ENCODE data around the gene CPHXL.
A peak's percentile ranks its signal among the peaks of the same experiment; 100 is the strongest.

CPHXL gene

DNA sequence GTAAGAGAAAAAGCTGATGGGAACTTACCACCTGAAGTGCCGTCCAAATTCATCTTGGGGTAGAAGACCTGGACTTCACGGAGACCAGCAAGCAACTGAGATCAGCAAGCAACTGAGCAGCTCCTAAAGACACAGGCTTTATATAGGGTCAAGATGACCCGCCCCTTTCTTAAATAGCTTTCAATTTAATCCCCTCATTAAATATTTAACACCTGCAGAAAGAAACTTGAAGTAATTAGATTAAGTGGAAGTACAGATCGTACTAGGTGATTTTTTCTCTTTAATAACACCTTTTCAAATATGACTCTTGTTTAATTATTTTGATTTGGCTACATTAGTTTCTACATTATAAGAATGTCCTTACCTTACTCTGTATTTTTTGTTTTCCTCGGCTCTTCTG, at the start of gene CPHXL:
Gene CPHXL, minus strand, starts transcription at position 101 of the 400 bp plus-strand sequence. Its CDS starts 48 bp downstream, at position 53.
- TF ChIP-seq, protein P1, sequence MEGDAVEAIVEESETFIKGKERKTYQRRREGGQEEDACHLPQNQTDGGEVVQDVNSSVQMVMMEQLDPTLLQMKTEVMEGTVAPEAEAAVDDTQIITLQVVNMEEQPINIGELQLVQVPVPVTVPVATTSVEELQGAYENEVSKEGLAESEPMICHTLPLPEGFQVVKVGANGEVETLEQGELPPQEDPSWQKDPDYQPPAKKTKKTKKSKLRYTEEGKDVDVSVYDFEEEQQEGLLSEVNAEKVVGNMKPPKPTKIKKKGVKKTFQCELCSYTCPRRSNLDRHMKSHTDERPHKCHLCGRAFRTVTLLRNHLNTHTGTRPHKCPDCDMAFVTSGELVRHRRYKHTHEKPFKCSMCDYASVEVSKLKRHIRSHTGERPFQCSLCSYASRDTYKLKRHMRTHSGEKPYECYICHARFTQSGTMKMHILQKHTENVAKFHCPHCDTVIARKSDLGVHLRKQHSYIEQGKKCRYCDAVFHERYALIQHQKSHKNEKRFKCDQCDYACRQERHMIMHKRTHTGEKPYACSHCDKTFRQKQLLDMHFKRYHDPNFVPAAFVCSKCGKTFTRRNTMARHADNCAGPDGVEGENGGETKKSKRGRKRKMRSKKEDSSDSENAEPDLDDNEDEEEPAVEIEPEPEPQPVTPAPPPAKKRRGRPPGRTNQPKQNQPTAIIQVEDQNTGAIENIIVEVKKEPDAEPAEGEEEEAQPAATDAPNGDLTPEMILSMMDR (IDR thresholded peaks at IDR 0.05; ENCODE audit: insufficient read depth, low read depth, low read length, missing control alignments), result no peak
- DNase-seq (ENCODE audit: low read depth), result no peak
- H3K4me3 ChIP-seq (ENCODE audit: low read depth, low read length), result no peak within 1 kb of the TSS

GRCh38 chr16:75774197-75774596, 47.9 kb upstream of the CPHXL start:
- DNase-seq (ENCODE audit: low read depth), result no peak
- TF ChIP-seq, protein P1 (IDR thresholded peaks at IDR 0.05; ENCODE audit: insufficient read depth, low read depth, low read length, missing control alignments), result no peak
- no peak overlapping the region for H3K4me3 ChIP-seq (ENCODE audit: low read depth, low read length)

DNA sequence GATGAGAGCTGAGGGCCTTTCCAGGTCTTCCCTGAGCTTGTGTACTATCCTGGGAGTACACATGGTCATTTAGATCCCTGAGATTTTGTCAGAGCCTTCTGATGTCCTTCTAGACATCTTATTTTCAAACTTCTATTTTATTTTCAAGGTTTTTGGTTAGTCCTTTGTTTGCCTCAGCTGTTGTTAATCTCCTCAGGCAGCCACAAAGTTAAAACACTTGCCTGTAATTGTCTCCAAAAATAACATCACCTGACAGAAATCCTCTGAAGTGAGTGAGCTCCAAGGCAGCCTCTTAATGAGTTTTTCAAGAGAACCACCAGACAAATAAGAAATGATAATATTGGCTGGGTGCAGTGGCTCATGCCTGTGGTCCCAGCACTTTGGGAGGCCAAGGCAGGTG, 43.8 kb upstream of the CPHXL start:
- no peak overlapping the region for H3K4me3 ChIP-seq (ENCODE audit: low read depth, low read length)
- DNase-seq (ENCODE audit: low read depth), result no peak
- TF ChIP-seq, protein P1 (IDR thresholded peaks at IDR 0.05; ENCODE audit: insufficient read depth, low read depth, low read length, missing control alignments), result no peak

DNA sequence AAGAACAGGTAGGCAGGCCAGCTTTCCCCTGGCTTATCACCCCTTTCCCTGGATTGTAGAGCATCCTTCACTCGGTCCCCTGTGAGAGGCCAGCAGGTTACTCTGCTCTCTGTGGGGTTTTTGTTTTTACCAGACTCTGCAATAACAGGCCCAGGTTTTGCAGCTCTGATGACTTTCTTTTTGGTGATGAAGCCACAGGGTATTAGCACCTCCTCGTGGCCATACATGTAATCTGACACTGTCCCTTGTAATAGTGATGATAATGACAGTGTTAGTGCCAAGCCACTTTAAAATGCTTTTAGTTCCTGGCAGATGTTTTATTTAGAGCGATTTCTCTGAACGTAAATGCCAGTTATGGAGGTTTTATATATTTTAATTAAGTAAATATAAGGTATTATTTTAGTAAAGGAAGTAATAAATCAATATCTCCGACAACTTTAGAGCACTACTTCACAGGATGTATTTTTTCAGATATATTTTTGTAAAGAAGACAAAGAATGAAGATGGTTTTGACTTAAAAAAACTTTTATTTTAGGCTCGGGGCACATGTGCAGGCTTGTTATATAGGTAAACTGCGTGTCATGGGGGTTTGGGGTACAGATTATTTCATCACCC, 38.0 kb upstream of the CPHXL start:
- peak; percentile 87 for DNase-seq (ENCODE audit: low read depth)
- TF ChIP-seq, protein P1 (IDR thresholded peaks at IDR 0.05; ENCODE audit: insufficient read depth, low read depth, low read length, missing control alignments), result peak; percentile 87
- no peak overlapping the region for H3K4me3 ChIP-seq (ENCODE audit: low read depth, low read length)

DNA sequence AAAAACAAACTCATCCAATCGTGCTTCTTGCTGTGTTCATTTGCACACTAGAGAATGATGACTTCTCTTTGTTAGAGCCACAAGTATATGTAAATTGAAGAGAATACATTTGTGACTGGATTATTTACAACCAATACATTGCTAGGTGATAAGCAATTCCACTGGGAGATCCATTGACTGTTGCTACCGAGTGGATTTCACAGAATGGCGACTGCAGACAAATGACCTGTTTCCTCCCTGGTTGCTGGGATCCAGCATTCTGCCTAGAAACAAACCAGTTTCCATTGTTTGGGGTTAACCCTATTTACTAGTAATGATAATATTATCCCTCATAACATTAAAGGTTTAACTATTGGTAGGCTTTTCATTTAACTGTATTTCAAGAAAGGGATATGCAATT, 36.9 kb upstream of the CPHXL start:
- TF ChIP-seq, protein P1 (IDR thresholded peaks at IDR 0.05; ENCODE audit: insufficient read depth, low read depth, low read length, missing control alignments), result no peak
- H3K4me3 ChIP-seq (ENCODE audit: low read depth, low read length), result no peak overlapping the region
- DNase-seq (ENCODE audit: low read depth), result no peak

DNA sequence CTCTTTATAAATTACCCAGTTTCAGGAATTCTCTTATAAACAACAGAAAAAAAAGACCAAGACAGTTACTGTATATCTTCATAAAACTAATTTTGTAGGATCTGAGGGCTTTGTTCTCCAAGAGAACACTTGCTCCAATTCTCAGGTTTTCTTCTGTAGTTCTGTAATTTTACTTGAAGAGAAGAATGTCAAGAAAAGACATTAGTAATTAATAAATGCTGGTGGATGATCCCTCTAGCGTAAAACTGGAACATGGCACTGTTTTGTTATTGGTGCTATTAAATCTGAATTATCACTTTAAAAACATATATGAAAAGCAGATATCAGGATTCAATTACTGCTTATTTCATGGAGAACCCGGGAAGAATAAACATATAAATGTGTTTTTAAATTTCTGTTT, 36.5 kb upstream of the CPHXL start:
- TF ChIP-seq, protein P1 (IDR thresholded peaks at IDR 0.05; ENCODE audit: insufficient read depth, low read depth, low read length, missing control alignments), result no peak
- DNase-seq (ENCODE audit: low read depth), result no peak
- no peak overlapping the region for H3K4me3 ChIP-seq (ENCODE audit: low read depth, low read length)

DNA sequence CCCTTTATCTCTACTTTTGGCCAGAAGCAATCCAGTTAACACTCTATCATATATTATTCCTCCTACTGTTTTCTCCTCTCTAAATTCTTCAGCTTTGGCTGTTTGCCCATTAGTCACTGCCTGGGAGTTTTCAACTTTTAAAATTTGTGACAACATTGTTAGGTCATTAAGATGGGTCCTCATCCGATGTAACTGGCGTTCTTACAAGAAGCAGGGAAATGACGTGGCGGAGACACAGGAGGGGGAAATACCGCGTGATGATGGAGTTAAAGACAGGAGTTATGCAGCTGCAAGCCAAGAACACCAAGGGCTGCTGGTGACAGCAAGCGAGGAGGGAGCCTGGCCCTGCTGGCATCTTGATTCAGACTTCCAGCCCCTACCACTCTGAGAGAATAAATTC, 34.8 kb upstream of the CPHXL start:
- peak overlapping the region; percentile 44 for H3K4me3 ChIP-seq (ENCODE audit: low read depth, low read length)
- DNase-seq (ENCODE audit: low read depth), result peak; percentile 80

More for the DNA sequence above, 34.8 kb upstream of the CPHXL start:
- TF ChIP-seq, protein P1 (IDR thresholded peaks at IDR 0.05; ENCODE audit: insufficient read depth, low read depth, low read length, missing control alignments), result no peak
